GM23248 (cell line): Measurements from ENCODE around the gene SPATS1. TPM values are rescaled to one million over a fixed set of nuclear protein-coding genes. Genes with fewer than 3 reads are reported as not detected.
A peak's percentile ranks its signal among the peaks of the same experiment; 100 is the strongest.

Experiments used
- DNase-seq: peaks from one replicate; pipeline ENCODE4 v3.0.0-alpha.2; 2015
- H2AFZ ChIP-seq: fragments of 200-600 bp; sonication (generic); 2 replicates; pipeline ENCODE4 v1.6.1; 2016; ENCODE audit warnings: antibody characterized with exemption
- H3F3A ChIP-seq: fragments of 200-600 bp; sonication (generic); 2 replicates; pipeline ENCODE4 v1.6.1; 2016; ENCODE audit warnings: mild to moderate bottlenecking, antibody characterized with exemption, mixed run types; ENCODE audit not compliant: insufficient read depth
- H3K27ac ChIP-seq: fragments of 200-600 bp; sonication (generic); 2 replicates; pipeline ENCODE4 v1.5.1; 2016; ENCODE audit warnings: mild to moderate bottlenecking
- H3K27me3 ChIP-seq: fragments of 200-600 bp; sonication (generic); replicated peaks from 2 replicates; pipeline ENCODE4 v1.6.1; 2016; ENCODE audit warnings: mild to moderate bottlenecking; ENCODE audit not compliant: insufficient read depth
- H3K36me3 ChIP-seq: fragments of 200-600 bp; sonication (generic); 2 replicates; pipeline ENCODE4 v1.6.1; 2016; ENCODE audit warnings: low read depth, mild to moderate bottlenecking
- H3K4me1 ChIP-seq: fragments of 200-600 bp; sonication (generic); 2 replicates; pipeline ENCODE4 v1.6.1; 2016; ENCODE audit warnings: mild to moderate bottlenecking; ENCODE audit not compliant: insufficient read depth
- H3K4me2 ChIP-seq: fragments of 200-600 bp; sonication (generic); one replicate; pipeline ENCODE4 v1.6.1; 2016; ENCODE audit warnings: mild to moderate bottlenecking; ENCODE audit not compliant: unreplicated experiment
- H3K4me3 ChIP-seq: fragments of 200-600 bp; sonication (generic); 2 replicates; pipeline ENCODE4 v1.5.1; 2016; ENCODE audit warnings: mild to moderate bottlenecking
- H3K79me2 ChIP-seq: fragments of 200-600 bp; sonication (generic); 2 replicates; pipeline ENCODE4 v1.6.1; 2016; ENCODE audit warnings: mild to moderate bottlenecking; ENCODE audit not compliant: insufficient read depth
- H3K9ac ChIP-seq: fragments of 200-600 bp; sonication (generic); 2 replicates; pipeline ENCODE4 v1.6.1; 2016; ENCODE audit warnings: mild to moderate bottlenecking
- H3K9me2 ChIP-seq: fragments of 200-600 bp; sonication (generic); 2 replicates; pipeline ENCODE4 v1.6.1; 2016; ENCODE audit warnings: mixed run types, mild to moderate bottlenecking, moderate library complexity; ENCODE audit not compliant: insufficient read depth
- H3K9me3 ChIP-seq: fragments of 200-600 bp; sonication (generic); one replicate; pipeline ENCODE4 v1.6.1; 2017; ENCODE audit warnings: low read depth
- H4K20me1 ChIP-seq: fragments of 200-600 bp; sonication (generic); 2 replicates; pipeline ENCODE4 v1.6.0; 2016; ENCODE audit not compliant: insufficient read depth
- EZH2 ChIP-seq: fragments of 200-600 bp; sonication (generic); IDR thresholded peaks from 2 replicates; pipeline ENCODE4 v1.6.1; 2018; ENCODE audit warnings: antibody characterized with exemption, mild to moderate bottlenecking; ENCODE audit not compliant: insufficient read depth, poor library complexity, severe bottlenecking
- EZH2phosphoT487 ChIP-seq: fragments of 200-600 bp; sonication (generic); IDR thresholded peaks from 2 replicates; pipeline ENCODE4 v1.6.1; 2018; ENCODE audit warnings: antibody characterized with exemption, moderate library complexity, mild to moderate bottlenecking, low read depth; ENCODE audit not compliant: insufficient read depth
- WGBS, 2 experiments: methylation state at CpG; one replicate each; pipeline ENCODE4 v1.1.6; 2015 to 2017; ENCODE audit warnings: low lambda C conversion rate in 2 of 2, low coverage in 1 of 2; ENCODE audit errors: missing lambda C conversion rate in 2 of 2; 5-methylcytosine and 5-hydroxymethylcytosine counted together
- in situ Hi-C: fragments of 300-500 bp; cut with MboI; formaldehyde crosslinking; loops from 2 replicates; pipeline ENCODE4 v1.15.0; 2020
- polyA plus RNA-seq: library from polyadenylated mRNA; unstranded; fragments of >200 nt; fragmentation: Nextera tagmentation; extraction: Ambion mirVana; gene quantifications from 2 replicates; pipeline ENCODE4 v1.2.1, GENCODE V29; 2016
- total RNA-seq: library from RNA; depleted of rRNA; stranded (reverse); fragments of >200 nt; shearing (Covaris generic); gene quantifications from 2 replicates; pipeline ENCODE4 v1.2.3, GENCODE V29; 2014

SPATS1 gene
- total and polyA plus RNA-seq, 2 experiments from 2014 or later, result not detected

GRCh38 chr6:44386364-44386928 lies 44.0 kb downstream of the SPATS1 start:
- in situ Hi-C loops, result no loop called here
- Histone ChIP-seq H3F3A (peaks cover 11% of the 10 kb centered on the region), H3K4me3 (peak overlapping the region; percentile 93), H3K27ac (peak overlapping the region; percentile 95), H3K9ac (peak overlapping the region; percentile 91), H3K27me3 (no peaks in the 10 kb centered on the region), H3K36me3 (0 out of 2 replicates have a peak, but pooled peaks cover 6% of the 10 kb centered on the region), H2AFZ (peak overlapping the region; percentile 96), H3K9me2 (no peaks in the 10 kb centered on the region), H4K20me1 (peaks cover 6% of the 10 kb centered on the region; the same call in 1 of the 2 replicates), H3K4me2 (peak overlapping the region; percentile 98), H3K79me2 (peaks cover 32% of the 10 kb centered on the region), H3K9me3 (no peaks in the 10 kb centered on the region), H3K4me1 (peaks cover 27% of the 10 kb centered on the region)
- WGBS, 2 experiments, result 50 to 52% methylated on average over 6 of the region's 6 CpGs
- TF ChIP-seq EZH2phosphoT487, result no peak
- TF ChIP-seq EZH2, result no peak
- DNase-seq, result no peak

GRCh38 chr6:44386929-44387345 lies 44.5 kb downstream of the SPATS1 start:
- peak overlapping the region; percentile 98 for H3K4me2 ChIP-seq
- peaks cover 7% of the 10 kb centered on the region; the same call in 1 of the 2 replicates for H3K36me3 ChIP-seq
- H4K20me1 ChIP-seq, result peaks cover 6% of the 10 kb centered on the region; the same call in 1 of the 2 replicates
- DNase-seq, result peak; percentile 84
- peak overlapping the region; percentile 91 for H3K9ac ChIP-seq
- H3K4me3 ChIP-seq, result peak overlapping the region; percentile 93
- 1% methylated on average over 8 of the region's 8 CpGs for WGBS, 2 experiments
- H3K9me3 ChIP-seq, result no peaks in the 10 kb centered on the region
- in situ Hi-C loops, result no loop called here
- H3K4me1 ChIP-seq, result peaks cover 27% of the 10 kb centered on the region
- peaks cover 11% of the 10 kb centered on the region for H3F3A ChIP-seq
- peaks cover 36% of the 10 kb centered on the region for H3K79me2 ChIP-seq
- no peaks in the 10 kb centered on the region for H3K27me3 ChIP-seq
- TF ChIP-seq EZH2phosphoT487 (no peak), EZH2 (no peak)
- H3K9me2 ChIP-seq, result no peaks in the 10 kb centered on the region
- H2AFZ ChIP-seq, result peak overlapping the region; percentile 96
- H3K27ac ChIP-seq, result peak overlapping the region; percentile 95

GRCh38 chr6:44387346-44388134 lies 45.1 kb downstream of the SPATS1 start, which contains the start of gene CDC5L:
CDC5L (plus strand) TSS chr6:44387706; CDS start chr6:44387824, 118 bp downstream.
- Histone ChIP-seq H3K9me3 (no peaks in the 10 kb centered on the region), H3K36me3 (peaks cover 13% of the 10 kb centered on the region), H3K9me2 (no peaks in the 10 kb centered on the region), H3K9ac (peak within 1 kb of the TSS; percentile 91), H3K27me3 (no peaks in the 10 kb centered on the region), H4K20me1 (peaks cover 6% of the 10 kb centered on the region; the same call in 1 of the 2 replicates), H3K79me2 (peaks cover 42% of the 10 kb centered on the region), H3K27ac (peak within 1 kb of the TSS; percentile 95), H2AFZ (peak within 1 kb of the TSS; percentile 96), H3K4me1 (peaks cover 27% of the 10 kb centered on the region), H3K4me2 (peak within 1 kb of the TSS; percentile 98), H3F3A (peaks cover 11% of the 10 kb centered on the region), H3K4me3 (peak within 1 kb of the TSS; percentile 93)
- peak; percentile 98 for DNase-seq
- in situ Hi-C loops, result no loop called here
- WGBS, 2 experiments, result 0% methylated on average over 47 to 53 of the region's 56 CpGs
- TF ChIP-seq EZH2 (no peak), EZH2phosphoT487 (no peak)

GRCh38 chr6:44388135-44388487 lies 45.7 kb downstream of the SPATS1 start:
- peak overlapping the region; percentile 93 for H3K4me3 ChIP-seq
- 2% methylated on average over 4 to 9 of the region's 10 CpGs for WGBS, 2 experiments
- in situ Hi-C loops, result no loop called here

More at GRCh38 chr6:44388135-44388487, 45.7 kb downstream of the SPATS1 start:
- Histone ChIP-seq H4K20me1 (peaks cover 6% of the 10 kb centered on the region; the same call in 1 of the 2 replicates), H3K79me2 (peaks cover 45% of the 10 kb centered on the region), H3K9me3 (no peaks in the 10 kb centered on the region), H3K9me2 (no peaks in the 10 kb centered on the region), H3K36me3 (peaks cover 18% of the 10 kb centered on the region), H3K9ac (peak overlapping the region; percentile 91), H3K27me3 (no peaks in the 10 kb centered on the region), H3K27ac (peak overlapping the region; percentile 15; the same call in 1 of the 2 replicates), H3K4me1 (peaks cover 27% of the 10 kb centered on the region), H3K4me2 (peak overlapping the region; percentile 98), H2AFZ (peak overlapping the region; percentile 78), H3F3A (peaks cover 11% of the 10 kb centered on the region)
- TF ChIP-seq EZH2, result no peak
- no peak for TF ChIP-seq EZH2phosphoT487
- no peak for DNase-seq
